Peyer's patch (tissue), 4 donors: ENCODE measurements around the gene GNAO1. TPM values are rescaled to one million over a fixed set of nuclear protein-coding genes. Genes with fewer than 3 reads are reported as not detected.

Experiments used
- DNase-seq, 3 donors: peaks; one replicate each; pipeline ENCODE4 v3.0.0-alpha.2; 2017 to 2019
- H3K27ac ChIP-seq, 4 donors: fragments of 200-600 bp; sonication (generic); one replicate each; pipeline ENCODE4 v1.5.1; 2016 to 2019
- H3K27me3 ChIP-seq, 2 donors: fragments of 200-600 bp; sonication (generic); one replicate each; pipeline ENCODE4 v1.5.1; 2019
- H3K36me3 ChIP-seq, 3 donors: fragments of 200-600 bp; sonication (generic); one replicate each; pipeline ENCODE4 v1.5.1; 2016 to 2019
- H3K4me1 ChIP-seq, 4 donors: fragments of 200-600 bp; sonication (generic); one replicate each; pipeline ENCODE4 v1.5.1; 2016 to 2019
- H3K4me3 ChIP-seq, 4 donors: fragments of 200-600 bp; sonication (generic); 1 replicate in 3 of 4; 2 replicates in 1 of 4; pipeline ENCODE4 v1.5.1; 2016 to 2019; ENCODE audit warnings: mild to moderate bottlenecking in 1 of 4
- H3K9me3 ChIP-seq, 4 donors: fragments of 200-600 bp; sonication (generic); one replicate each; pipeline ENCODE4 v1.5.1; 2016 to 2019; ENCODE audit warnings: mild to moderate bottlenecking in 1 of 4
- POLR2A ChIP-seq, 2 donors: fragments of 450-650 bp; IDR thresholded peaks; one replicate each; pipeline ENCODE4 v1.5.1; 2017; ENCODE audit warnings: antibody characterized with exemption in 2 of 2, mild to moderate bottlenecking in 2 of 2, moderate library complexity in 2 of 2
- total RNA-seq, 4 donors: library from RNA; depleted of rRNA; stranded (reverse); fragments of >200 nt; gene quantifications; one replicate each; pipeline ENCODE4 v1.1.0, GENCODE V29; 2016
- TF ChIP-seq, protein P1 (sequence below), 6 experiments: fragments of 450-650 bp in 4 of 6; fragments of 200-600 bp in 2 of 6; sonication (generic) in 1 of 6; IDR thresholded peaks; one replicate each; pipeline ENCODE4 v1.5.1; 2017 to 2019; ENCODE audit warnings: antibody characterized with exemption in 6 of 6, mild to moderate bottlenecking in 3 of 6, moderate library complexity in 1 of 6

Gene GNAO1
- total RNA-seq, 4 donors from 2014 or later = 6.3 to 39.6 (median 7.3) TPM

DNA sequence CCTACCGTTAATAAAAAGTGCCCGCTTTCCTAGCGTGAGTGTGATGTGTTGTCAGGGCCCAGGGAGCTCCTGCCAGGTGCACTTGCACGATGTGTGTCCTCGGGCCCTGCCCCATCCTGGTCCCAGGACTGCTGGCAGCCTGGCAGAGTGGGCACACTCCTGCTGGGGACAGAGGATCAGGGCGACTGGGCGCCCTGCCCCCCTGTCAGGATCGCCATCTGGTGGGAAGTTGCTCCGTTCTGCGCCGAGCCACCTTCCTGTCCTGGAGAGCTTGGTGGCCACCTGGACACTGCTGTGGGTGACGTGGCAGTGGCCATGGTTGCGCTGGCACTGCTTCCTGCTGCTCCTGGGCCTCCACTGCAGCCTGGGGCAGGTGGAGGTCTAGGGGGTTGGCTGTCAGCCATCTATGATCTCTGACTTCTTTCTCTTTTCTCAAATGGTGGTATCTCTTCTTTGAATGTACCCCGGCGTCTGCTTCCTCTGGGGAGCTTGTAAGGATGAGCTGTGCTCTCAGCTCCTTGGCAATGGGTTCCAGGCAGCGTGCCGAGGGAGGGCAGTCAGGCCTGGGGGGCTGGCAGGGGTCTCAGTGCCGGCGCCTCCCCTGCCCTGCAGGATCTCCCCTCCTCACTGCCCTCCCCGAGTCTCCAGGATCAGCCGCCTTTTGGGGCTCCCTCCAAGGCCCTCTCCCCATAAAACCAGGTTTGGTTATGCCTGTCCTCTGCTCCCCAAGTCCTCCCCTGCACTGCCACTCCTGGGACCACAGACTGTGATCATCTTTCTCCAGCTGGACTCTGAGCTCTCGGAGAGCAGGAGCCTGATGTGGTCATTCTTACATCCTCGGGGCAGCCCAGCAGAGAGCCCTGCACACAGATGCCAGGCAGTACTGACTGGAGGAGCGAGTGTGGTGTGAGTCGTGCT lies 157.1 kb downstream of the GNAO1 start:
- no peak for DNase-seq
- no peaks in the 10 kb centered on the region for H3K27me3 ChIP-seq
- H3K4me3 ChIP-seq = no peak overlapping the region
- no peak overlapping the region for H3K27ac ChIP-seq
- TF ChIP-seq, protein P1, sequence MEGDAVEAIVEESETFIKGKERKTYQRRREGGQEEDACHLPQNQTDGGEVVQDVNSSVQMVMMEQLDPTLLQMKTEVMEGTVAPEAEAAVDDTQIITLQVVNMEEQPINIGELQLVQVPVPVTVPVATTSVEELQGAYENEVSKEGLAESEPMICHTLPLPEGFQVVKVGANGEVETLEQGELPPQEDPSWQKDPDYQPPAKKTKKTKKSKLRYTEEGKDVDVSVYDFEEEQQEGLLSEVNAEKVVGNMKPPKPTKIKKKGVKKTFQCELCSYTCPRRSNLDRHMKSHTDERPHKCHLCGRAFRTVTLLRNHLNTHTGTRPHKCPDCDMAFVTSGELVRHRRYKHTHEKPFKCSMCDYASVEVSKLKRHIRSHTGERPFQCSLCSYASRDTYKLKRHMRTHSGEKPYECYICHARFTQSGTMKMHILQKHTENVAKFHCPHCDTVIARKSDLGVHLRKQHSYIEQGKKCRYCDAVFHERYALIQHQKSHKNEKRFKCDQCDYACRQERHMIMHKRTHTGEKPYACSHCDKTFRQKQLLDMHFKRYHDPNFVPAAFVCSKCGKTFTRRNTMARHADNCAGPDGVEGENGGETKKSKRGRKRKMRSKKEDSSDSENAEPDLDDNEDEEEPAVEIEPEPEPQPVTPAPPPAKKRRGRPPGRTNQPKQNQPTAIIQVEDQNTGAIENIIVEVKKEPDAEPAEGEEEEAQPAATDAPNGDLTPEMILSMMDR (IDR thresholded peaks at IDR 0.05) = no peak
- no peak for TF ChIP-seq POLR2A (IDR thresholded peaks at IDR 0.05)
- H3K4me1 ChIP-seq = no peaks in the 10 kb centered on the region
- H3K9me3 ChIP-seq = no peaks in the 10 kb centered on the region
- H3K36me3 ChIP-seq = no peaks in the 10 kb centered on the region

DNA sequence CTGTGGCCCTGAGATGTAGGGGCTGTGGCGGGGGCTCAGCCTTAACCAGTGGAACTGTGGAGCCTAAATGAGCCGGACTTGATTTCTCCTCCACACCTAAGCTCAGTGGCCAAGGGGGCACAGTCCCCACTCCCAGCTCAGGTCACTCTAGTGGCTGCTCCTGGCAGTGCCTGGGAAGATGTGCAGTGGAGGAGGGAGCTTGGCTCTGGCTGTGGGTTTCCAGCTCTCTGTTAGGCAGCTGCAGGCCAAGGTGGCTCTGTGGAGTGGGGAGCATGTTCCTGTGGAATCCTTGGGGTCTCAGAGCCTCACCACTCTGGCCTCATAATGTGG lies 157.8 kb downstream of the GNAO1 start:
- Histone ChIP-seq H3K36me3 (no peaks in the 10 kb centered on the region), H3K27me3 (no peaks in the 10 kb centered on the region), H3K27ac (no peak overlapping the region), H3K4me3 (no peak overlapping the region), H3K4me1 (no peaks in the 10 kb centered on the region), H3K9me3 (no peaks in the 10 kb centered on the region)
- no peak for DNase-seq
- TF ChIP-seq, protein P1 (IDR thresholded peaks at IDR 0.05) = no peak
- TF ChIP-seq POLR2A (IDR thresholded peaks at IDR 0.05) = no peak

DNA sequence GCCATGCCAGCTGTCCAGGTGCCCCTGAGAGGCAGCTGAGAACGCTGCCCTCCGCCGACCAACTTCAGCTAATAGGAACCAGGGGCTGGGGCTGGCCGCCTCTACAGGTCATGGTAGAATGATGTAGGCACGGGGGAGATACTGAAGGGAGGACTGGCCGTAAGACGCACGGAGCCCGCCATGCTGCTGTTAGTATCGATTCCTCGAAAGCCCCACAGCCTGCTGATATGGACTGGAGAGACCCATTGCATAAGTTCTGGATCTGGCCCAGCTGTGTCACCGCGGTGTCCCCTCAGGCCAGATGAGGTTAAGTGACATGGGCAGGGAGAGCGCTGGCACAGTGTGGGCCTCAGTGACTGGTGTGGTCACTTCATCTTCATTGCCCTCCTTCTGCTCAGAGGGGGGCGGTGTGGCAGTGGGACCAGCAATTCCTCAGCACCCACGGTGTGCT lies 158.4 kb downstream of the GNAO1 start:
- TF ChIP-seq, protein P1 (IDR thresholded peaks at IDR 0.05) = no peak
- TF ChIP-seq POLR2A (IDR thresholded peaks at IDR 0.05) = no peak
- Histone ChIP-seq H3K4me1 (no peaks in the 10 kb centered on the region), H3K27me3 (no peaks in the 10 kb centered on the region), H3K36me3 (no peaks in the 10 kb centered on the region), H3K27ac (no peak overlapping the region), H3K4me3 (no peak overlapping the region), H3K9me3 (no peaks in the 10 kb centered on the region)
- peak in 1 of 3 donors; percentile 40 for DNase-seq

DNA sequence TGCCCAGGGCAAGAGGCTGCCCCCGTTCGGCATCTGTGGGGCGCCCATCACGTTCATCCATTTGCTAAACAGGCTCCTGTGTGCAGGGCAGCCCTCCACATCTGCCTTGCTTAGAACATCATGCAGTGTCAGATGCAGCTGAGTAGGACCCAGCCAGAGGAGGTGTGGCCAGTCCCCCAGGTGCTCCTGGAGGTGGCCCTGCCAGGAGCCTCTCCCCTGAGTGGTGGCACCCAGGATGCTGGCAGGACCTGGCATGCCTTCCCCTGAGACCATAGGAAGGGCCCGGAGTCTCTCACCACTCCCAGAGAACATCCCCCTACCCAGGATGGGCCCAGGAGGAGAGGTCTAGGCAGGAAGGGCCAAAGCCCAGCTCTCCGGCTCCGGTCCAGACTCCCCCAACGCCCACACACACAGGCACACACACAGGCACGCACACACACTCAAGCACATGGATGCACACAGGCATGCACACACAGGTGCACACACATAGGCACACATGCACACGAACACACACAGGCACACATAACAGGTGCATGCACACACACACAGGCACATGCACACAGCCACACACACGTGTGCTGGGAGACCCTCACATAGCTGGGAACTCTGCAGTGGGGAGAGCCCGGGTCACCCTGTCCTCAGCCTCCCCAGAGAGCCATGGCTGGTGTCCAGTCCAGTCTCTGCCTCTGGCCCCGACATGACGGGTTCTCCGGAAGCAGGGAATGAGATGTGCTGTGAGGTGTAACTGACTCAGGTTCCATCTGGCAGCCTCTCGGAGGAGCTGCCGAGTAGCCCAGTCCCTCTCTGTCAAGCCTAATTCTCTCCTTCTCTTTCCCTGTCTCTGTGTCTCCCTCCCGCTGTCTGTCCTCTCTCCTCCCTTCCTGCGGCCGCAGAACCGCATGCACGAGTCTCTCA lies 159.5 kb downstream of the GNAO1 start:
- Histone ChIP-seq H3K9me3 (no peaks in the 10 kb centered on the region), H3K27me3 (no peaks in the 10 kb centered on the region), H3K27ac (no peak overlapping the region), H3K4me1 (peaks cover 0 to 1% (median 0%) of the 10 kb centered on the region in 4 donors), H3K4me3 (no peak overlapping the region), H3K36me3 (no peaks in the 10 kb centered on the region)
- no peak for TF ChIP-seq POLR2A (IDR thresholded peaks at IDR 0.05)
- TF ChIP-seq, protein P1 (IDR thresholded peaks at IDR 0.05) = no peak
- peak in 1 of 3 donors; percentile 29 for DNase-seq

DNA sequence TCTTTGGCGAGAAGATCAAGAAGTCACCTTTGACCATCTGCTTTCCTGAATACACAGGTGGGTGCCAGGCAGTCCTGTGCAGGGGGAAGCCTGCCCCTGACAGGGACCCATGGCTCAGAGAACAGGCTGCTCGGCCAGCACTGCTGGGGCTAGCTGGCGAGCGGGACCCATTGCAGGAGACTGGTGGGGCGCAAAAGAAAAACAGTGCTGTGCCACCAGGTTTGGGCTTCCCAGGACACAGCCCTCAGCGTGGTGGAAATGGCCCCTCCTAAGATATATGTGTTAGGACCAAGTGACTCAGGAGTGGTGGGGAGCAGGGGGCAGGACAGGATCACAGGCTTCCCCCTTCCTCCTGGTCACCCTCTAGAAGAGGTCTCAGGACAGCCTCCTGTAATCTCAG lies 160.2 kb downstream of the GNAO1 start:
- Histone ChIP-seq H3K36me3 (no peaks in the 10 kb centered on the region), H3K4me1 (peaks cover 0 to 7% (median 1%) of the 10 kb centered on the region in 4 donors), H3K9me3 (no peaks in the 10 kb centered on the region), H3K4me3 (no peak overlapping the region), H3K27ac (no peak overlapping the region), H3K27me3 (no peaks in the 10 kb centered on the region)
- no peak for DNase-seq
- no peak for TF ChIP-seq POLR2A (IDR thresholded peaks at IDR 0.05)
- TF ChIP-seq, protein P1 (IDR thresholded peaks at IDR 0.05) = no peak
